Measurements from ENCODE around the gene DLGAP1.

DLGAP1 gene

GRCh38 chr18:3514312-3515216 lies 940.5 kb downstream of the DLGAP1 start:
- H3K27ac ChIP-seq (ENCODE audit: low read depth, low read length): no peak overlapping the region
- H3K4me3 ChIP-seq (ENCODE audit: insufficient read depth, low read length, poor library complexity, severe bottlenecking): no peak overlapping the region
- no peak for TF ChIP-seq CTCF (IDR thresholded peaks at IDR 0.05; ENCODE audit: insufficient read depth, low read length, poor library complexity, severe bottlenecking)
- no peak for TF ChIP-seq EZH2phosphoT487 (conservative IDR thresholded peaks at IDR 0.05; ENCODE audit: low read length)
- no peaks in the 10 kb centered on the region for H3K36me3 ChIP-seq (ENCODE audit: low read length)
- H3K9me2 ChIP-seq (replicated peaks; ENCODE audit: insufficient read depth, low read length): no peaks in the 10 kb centered on the region
- no peaks in the 10 kb centered on the region for H3K79me2 ChIP-seq (ENCODE audit: insufficient read depth, low read length)
- no peaks in the 10 kb centered on the region for H3F3A ChIP-seq (ENCODE audit: insufficient read depth)
- no peak overlapping the region for H2AFZ ChIP-seq (ENCODE audit: low read depth, low read length, severe bottlenecking)
- H3K9me3 ChIP-seq (ENCODE audit: insufficient read depth, low read length): no peaks in the 10 kb centered on the region
- no peak overlapping the region for H3K9ac ChIP-seq (ENCODE audit: low read length)
- no peak overlapping the region for H3K4me2 ChIP-seq (ENCODE audit: low read depth, low read length, poor library complexity, severe bottlenecking)
- H4K20me1 ChIP-seq (ENCODE audit: low read depth, low read length): no peaks in the 10 kb centered on the region
- H3K27me3 ChIP-seq (ENCODE audit: low read length): no peaks in the 10 kb centered on the region

DNA sequence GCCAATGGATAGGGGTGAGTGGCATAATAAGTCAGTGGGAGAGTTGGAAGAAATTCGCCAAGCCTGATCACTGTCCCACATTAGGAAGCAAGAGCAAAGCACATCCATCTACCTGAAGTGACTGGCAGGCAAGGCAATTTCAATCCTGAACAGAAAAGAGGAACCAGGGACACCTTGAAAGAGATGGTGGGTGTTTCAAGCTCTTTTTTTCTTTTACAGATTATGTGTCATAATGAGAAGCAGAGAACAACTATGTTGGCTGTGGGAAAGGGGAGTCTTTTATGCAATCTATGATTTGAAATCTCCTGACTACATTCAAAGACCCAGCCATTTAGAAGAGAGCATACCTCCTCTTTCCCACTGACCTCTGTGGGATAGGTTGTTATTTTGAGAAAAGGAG lies 941.6 kb downstream of the DLGAP1 start:
- no peak overlapping the region for H3K9ac ChIP-seq (ENCODE audit: low read length)
- H3K79me2 ChIP-seq (ENCODE audit: insufficient read depth, low read length): no peaks in the 10 kb centered on the region
- no peak overlapping the region for H3K4me2 ChIP-seq (ENCODE audit: low read depth, low read length, poor library complexity, severe bottlenecking)
- H3K4me3 ChIP-seq (ENCODE audit: insufficient read depth, low read length, poor library complexity, severe bottlenecking): no peak overlapping the region
- H3K36me3 ChIP-seq (ENCODE audit: low read length): no peaks in the 10 kb centered on the region
- no peaks in the 10 kb centered on the region for H3F3A ChIP-seq (ENCODE audit: insufficient read depth)
- no peaks in the 10 kb centered on the region for H3K27me3 ChIP-seq (ENCODE audit: low read length)
- no peak overlapping the region for H2AFZ ChIP-seq (ENCODE audit: low read depth, low read length, severe bottlenecking)
- TF ChIP-seq CTCF (IDR thresholded peaks at IDR 0.05; ENCODE audit: insufficient read depth, low read length, poor library complexity, severe bottlenecking): no peak
- TF ChIP-seq EZH2phosphoT487 (conservative IDR thresholded peaks at IDR 0.05; ENCODE audit: low read length): no peak
- no peaks in the 10 kb centered on the region for H3K9me2 ChIP-seq (replicated peaks; ENCODE audit: insufficient read depth, low read length)
- no peaks in the 10 kb centered on the region for H4K20me1 ChIP-seq (ENCODE audit: low read depth, low read length)
- no peak overlapping the region for H3K27ac ChIP-seq (ENCODE audit: low read depth, low read length)
- H3K9me3 ChIP-seq (ENCODE audit: insufficient read depth, low read length): no peaks in the 10 kb centered on the region

GRCh38 chr18:3511980-3512379 lies 943.1 kb downstream of the DLGAP1 start:
- no peaks in the 10 kb centered on the region for H3K27me3 ChIP-seq (ENCODE audit: low read length)

More at GRCh38 chr18:3511980-3512379, 943.1 kb downstream of the DLGAP1 start:
- H3K4me3 ChIP-seq (ENCODE audit: insufficient read depth, low read length, poor library complexity, severe bottlenecking): no peak overlapping the region
- H3K27ac ChIP-seq (ENCODE audit: low read depth, low read length): no peak overlapping the region
- H3K9ac ChIP-seq (ENCODE audit: low read length): no peak overlapping the region
- H3K79me2 ChIP-seq (ENCODE audit: insufficient read depth, low read length): no peaks in the 10 kb centered on the region
- no peaks in the 10 kb centered on the region for H3K9me3 ChIP-seq (ENCODE audit: insufficient read depth, low read length)
- no peaks in the 10 kb centered on the region for H3F3A ChIP-seq (ENCODE audit: insufficient read depth)
- no peak overlapping the region for H2AFZ ChIP-seq (ENCODE audit: low read depth, low read length, severe bottlenecking)
- H3K4me2 ChIP-seq (ENCODE audit: low read depth, low read length, poor library complexity, severe bottlenecking): no peak overlapping the region
- no peaks in the 10 kb centered on the region for H3K36me3 ChIP-seq (ENCODE audit: low read length)
- TF ChIP-seq EZH2phosphoT487 (conservative IDR thresholded peaks at IDR 0.05; ENCODE audit: low read length) (no peak), CTCF (IDR thresholded peaks at IDR 0.05; ENCODE audit: insufficient read depth, low read length, poor library complexity, severe bottlenecking) (no peak)
- no peaks in the 10 kb centered on the region for H3K9me2 ChIP-seq (replicated peaks; ENCODE audit: insufficient read depth, low read length)
- no peaks in the 10 kb centered on the region for H4K20me1 ChIP-seq (ENCODE audit: low read depth, low read length)
